B cell (primary cell): ENCODE results near the gene CEBPB. TPM values are rescaled to one million over a fixed set of nuclear protein-coding genes. Genes with fewer than 3 reads are reported as not detected.
A peak's percentile ranks its signal among the peaks of the same experiment; 100 is the strongest.

Source experiments
- ATAC-seq: fragments of 200-7000 bp; cut with Tn5 transposase; one replicate; pipeline ENCODE4 v1.10.0; 2021; ENCODE audit warnings: low read depth, mild to moderate bottlenecking, moderate number of reproducible peaks, moderate library complexity
- CTCF ChIA-PET: fragments of 350-600 bp; sonication (Branson Sonifier 250); formaldehyde crosslinking; loops from one replicate; lab custom pipeline; 2021; ENCODE audit warnings: antibody characterized with exemption, inconsistent platforms; lab: Charles Lee
- POLR2A ChIA-PET: fragments of 350-600 bp; sonication (Branson Sonifier 250); formaldehyde crosslinking; loops from one replicate; lab custom pipeline; 2021; ENCODE audit warnings: antibody characterized with exemption; lab: Charles Lee
- DNase-seq: peaks from one replicate; pipeline ENCODE4 v3.0.0; 2013
- H2AFZ ChIP-seq: 2 replicates; pipeline ENCODE4 v1.6.1; 2012; ENCODE audit warnings: mild to moderate bottlenecking, low read depth, low read length; ENCODE audit not compliant: insufficient read depth, poor library complexity, severe bottlenecking
- H3K27ac ChIP-seq, 2 donors: 1 replicate in 1 of 2; 2 replicates in 1 of 2; pipeline ENCODE4 v1.5.1; 2012 to 2013; ENCODE audit warnings: low read length in 2 of 2, mild to moderate bottlenecking in 2 of 2, moderate library complexity in 1 of 2
- H3K27me3 ChIP-seq, 4 experiments: fragments of 200-600 bp in 1 of 4; sonication (generic) in 1 of 4; replicated peaks in 1 of 4; 1 replicate in 2 of 4; 2 replicates in 2 of 4; pipeline versions ENCODE4 v1.6.1 to v1.7.0; 2013 to 2016; ENCODE audit warnings: low read length in 3 of 4, mild to moderate bottlenecking in 2 of 4, mixed read lengths in 1 of 4, moderate library complexity in 1 of 4; ENCODE audit not compliant: insufficient read depth in 4 of 4, control insufficient read depth in 3 of 4; ENCODE audit errors: control extremely low read depth in 1 of 4
- H3K36me3 ChIP-seq, 2 experiments: replicated peaks in 1 of 2; 1 replicate in 1 of 2; 2 replicates in 1 of 2; pipeline versions ENCODE4 v1.6.1 to v1.7.1; 2013; ENCODE audit warnings: low read length in 1 of 2; ENCODE audit not compliant: insufficient read depth in 2 of 2, control insufficient read depth in 1 of 2; ENCODE audit errors: control extremely low read depth in 1 of 2, extremely low read depth in 1 of 2
- H3K4me1 ChIP-seq, 2 donors: fragments of 200-600 bp in 1 of 2; sonication (generic) in 1 of 2; 1 replicate in 1 of 2; 2 replicates in 1 of 2; pipeline versions ENCODE4 v1.5.1 to v1.6.1; 2013 to 2017; ENCODE audit warnings: low read length in 2 of 2; ENCODE audit not compliant: control insufficient read depth in 2 of 2, insufficient read depth in 2 of 2
- H3K4me2 ChIP-seq: replicated peaks from 2 replicates; pipeline ENCODE3; 2012; ENCODE audit warnings: mild to moderate bottlenecking, low read depth, low read length; ENCODE audit not compliant: poor library complexity, severe bottlenecking
- H3K4me3 ChIP-seq, 5 experiments: fragments of 200-600 bp in 1 of 5; sonication (generic) in 1 of 5; 1 replicate in 3 of 5; 2 replicates in 2 of 5; pipeline versions ENCODE4 v1.5.1 to v1.7.0; 2011 to 2016; ENCODE audit warnings: low read length in 4 of 5, mild to moderate bottlenecking in 4 of 5, low read depth in 2 of 5, control low read depth in 1 of 5, moderate library complexity in 1 of 5; ENCODE audit not compliant: insufficient read depth in 1 of 5; ENCODE audit errors: control extremely low read depth in 1 of 5, extremely low read depth in 1 of 5
- H3K79me2 ChIP-seq: fragments of 200-600 bp; sonication (generic); one replicate; pipeline ENCODE4 v1.6.0; 2016; ENCODE audit warnings: low read length; ENCODE audit not compliant: control insufficient read depth, insufficient read depth
- H3K9ac ChIP-seq: fragments of 200-600 bp; sonication (generic); 2 replicates; pipeline ENCODE4 v1.6.1; 2017; ENCODE audit warnings: mild to moderate bottlenecking, low read length, moderate library complexity
- H3K9me3 ChIP-seq, 3 donors: one replicate each; pipeline versions ENCODE4 v1.6.1 to v1.7.1; 2013; ENCODE audit warnings: low read length in 2 of 3; ENCODE audit not compliant: control insufficient read depth in 2 of 3, insufficient read depth in 1 of 3; ENCODE audit errors: control extremely low read depth in 1 of 3
- H4K20me1 ChIP-seq: 2 replicates; pipeline ENCODE4 v1.6.0; 2012; ENCODE audit warnings: mild to moderate bottlenecking, low read length; ENCODE audit not compliant: insufficient read depth, control insufficient read depth, poor library complexity, severe bottlenecking
- H3K27ac Mint-ChIP-seq: one replicate; pipeline ENCODE4 v1.8.0; 2021; ENCODE audit warnings: mixed read lengths
- H3K27me3 Mint-ChIP-seq: one replicate; pipeline ENCODE4 v1.8.0; 2021; ENCODE audit warnings: mixed read lengths
- H3K4me1 Mint-ChIP-seq: one replicate; pipeline ENCODE4 v1.8.0; 2021; ENCODE audit warnings: mixed read lengths
- H3K4me3 Mint-ChIP-seq: one replicate; pipeline ENCODE4 v1.8.0; 2021; ENCODE audit warnings: mixed read lengths
- H3K9me3 Mint-ChIP-seq: one replicate; pipeline ENCODE4 v1.8.0; 2022; ENCODE audit warnings: mixed read lengths; ENCODE audit not compliant: insufficient read depth
- EZH2 ChIP-seq: IDR thresholded peaks from 2 replicates; pipeline ENCODE4 v1.6.1; 2012; ENCODE audit warnings: borderline replicate concordance, low read depth, mild to moderate bottlenecking, moderate library complexity, low read length; ENCODE audit not compliant: insufficient read depth, poor library complexity, severe bottlenecking
- whole genome bisulfite sequencing: methylation state at CpG from one replicate; pipeline ENCODE4 v1.1.5; 2013; ENCODE audit warnings: missing lambda C conversion rate; ENCODE audit not compliant: insufficient coverage; 5-methylcytosine and 5-hydroxymethylcytosine counted together
- intact Hi-C: fragments of 100-400 bp; cut with micrococcal nuclease; formaldehyde crosslinking; loops from one replicate; pipeline ENCODE4 v1.10.0; 2022
- polyA plus RNA-seq: library from polyadenylated mRNA; depleted of rRNA; stranded (reverse); fragments of >200 nt; gene quantifications from 2 replicates; pipeline ENCODE4 v1.2.3, GENCODE V29; 2012
- total RNA-seq, 2 donors: library from RNA; stranded (reverse); fragments of 120-200 nt in 1 of 2; gene quantifications; 1 replicate in 1 of 2; 2 replicates in 1 of 2; pipeline versions ENCODE4 v1.2.3 to v1.2.4, GENCODE V29; 2013 to 2022
- TF ChIP-seq, protein P1 (sequence below): fragments of 200-600 bp; IDR thresholded peaks from one replicate; pipeline ENCODE4 v1.8.0; 2022; ENCODE audit warnings: antibody characterized with exemption, mild to moderate bottlenecking

The CEBPB gene
- total and polyA plus RNA-seq, 2 donors (not counting 1 experiment from before 2014, with no cell fraction given): 25.8 to 28.7 TPM

DNA sequence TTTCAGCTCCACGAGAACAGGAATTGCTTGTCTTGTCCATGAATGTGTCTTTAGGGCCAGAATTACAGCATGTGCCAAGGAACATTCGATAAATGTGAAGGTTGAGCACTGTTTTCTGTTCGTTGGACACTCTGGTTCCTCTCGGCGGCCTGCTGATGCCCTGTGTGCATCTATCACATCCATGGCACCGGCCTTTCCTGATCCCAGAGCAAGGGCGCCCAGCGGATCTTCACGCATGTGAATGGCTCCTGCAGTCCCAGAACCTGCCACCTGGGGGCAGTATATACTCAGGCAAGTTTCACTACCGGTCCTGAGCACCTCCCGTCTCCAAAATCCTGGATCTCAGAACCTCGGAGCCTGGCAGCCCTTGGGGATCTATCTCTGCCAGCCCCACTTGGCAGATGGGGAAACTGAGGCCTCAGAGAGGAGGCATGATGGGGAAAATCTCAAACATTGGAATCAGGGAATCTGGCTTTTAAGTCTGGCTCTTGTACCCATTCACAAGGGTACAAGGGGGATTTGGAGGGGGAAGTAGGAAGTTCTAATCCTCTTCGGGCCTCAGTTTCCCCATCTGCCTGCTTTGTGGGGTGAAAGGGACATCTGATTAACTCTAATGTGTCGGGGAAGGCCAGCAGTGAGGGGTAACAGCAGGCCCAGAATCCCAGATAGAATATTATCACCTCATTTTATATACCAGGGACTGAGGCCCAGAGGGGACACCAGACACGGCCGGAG lies 4.3 kb upstream of the CEBPB start:
- no peak overlapping the region for H3K4me3 Mint-ChIP-seq
- peaks cover 0 to 2% (median 0%) of the 10 kb centered on the region in 3 donors for H3K9me3 ChIP-seq
- peaks cover 0 to 10% (median 4%) of the 10 kb centered on the region in 4 experiments for H3K27me3 ChIP-seq
- 22% methylated on average over 12 of the region's 16 CpGs for WGBS
- H3K9me3 Mint-ChIP-seq: no peaks in the 10 kb centered on the region
- peaks cover 3% of the 10 kb centered on the region for H3K4me1 Mint-ChIP-seq
- ChIA-PET CTCF (interaction anchor here (0.6 to 7.6 kb wide), 21 partner anchors 7 to 564 kb away, joined by 3 to 95 read pairs (median 4); no protein-coding TSS in a partner anchor), POLR2A (no interaction called here)
- intact Hi-C loops: loop anchor here (1.0 kb wide), 4 partner anchors 274 to 450 kb away; no protein-coding TSS in a partner anchor
- no peak for ATAC-seq
- no peaks in the 10 kb centered on the region for H3K79me2 ChIP-seq
- H3K4me1 ChIP-seq: peaks cover 0 to 8% of the 10 kb centered on the region in 2 donors
- peaks cover 23% of the 10 kb centered on the region for H3K27me3 Mint-ChIP-seq
- TF ChIP-seq EZH2: no peak
- TF ChIP-seq, protein P1, sequence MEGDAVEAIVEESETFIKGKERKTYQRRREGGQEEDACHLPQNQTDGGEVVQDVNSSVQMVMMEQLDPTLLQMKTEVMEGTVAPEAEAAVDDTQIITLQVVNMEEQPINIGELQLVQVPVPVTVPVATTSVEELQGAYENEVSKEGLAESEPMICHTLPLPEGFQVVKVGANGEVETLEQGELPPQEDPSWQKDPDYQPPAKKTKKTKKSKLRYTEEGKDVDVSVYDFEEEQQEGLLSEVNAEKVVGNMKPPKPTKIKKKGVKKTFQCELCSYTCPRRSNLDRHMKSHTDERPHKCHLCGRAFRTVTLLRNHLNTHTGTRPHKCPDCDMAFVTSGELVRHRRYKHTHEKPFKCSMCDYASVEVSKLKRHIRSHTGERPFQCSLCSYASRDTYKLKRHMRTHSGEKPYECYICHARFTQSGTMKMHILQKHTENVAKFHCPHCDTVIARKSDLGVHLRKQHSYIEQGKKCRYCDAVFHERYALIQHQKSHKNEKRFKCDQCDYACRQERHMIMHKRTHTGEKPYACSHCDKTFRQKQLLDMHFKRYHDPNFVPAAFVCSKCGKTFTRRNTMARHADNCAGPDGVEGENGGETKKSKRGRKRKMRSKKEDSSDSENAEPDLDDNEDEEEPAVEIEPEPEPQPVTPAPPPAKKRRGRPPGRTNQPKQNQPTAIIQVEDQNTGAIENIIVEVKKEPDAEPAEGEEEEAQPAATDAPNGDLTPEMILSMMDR: peak; percentile 98
- no peak overlapping the region for H3K4me3 ChIP-seq
- H2AFZ ChIP-seq: no peak overlapping the region
- no peak overlapping the region for H3K9ac ChIP-seq
- no peak overlapping the region for H3K27ac Mint-ChIP-seq
- H3K27ac ChIP-seq: no peak overlapping the region
- peak overlapping the region; percentile 12 for H3K4me2 ChIP-seq
- no peaks in the 10 kb centered on the region for H3K36me3 ChIP-seq
- H4K20me1 ChIP-seq: no peaks in the 10 kb centered on the region
- peak; percentile 86 for DNase-seq

DNA sequence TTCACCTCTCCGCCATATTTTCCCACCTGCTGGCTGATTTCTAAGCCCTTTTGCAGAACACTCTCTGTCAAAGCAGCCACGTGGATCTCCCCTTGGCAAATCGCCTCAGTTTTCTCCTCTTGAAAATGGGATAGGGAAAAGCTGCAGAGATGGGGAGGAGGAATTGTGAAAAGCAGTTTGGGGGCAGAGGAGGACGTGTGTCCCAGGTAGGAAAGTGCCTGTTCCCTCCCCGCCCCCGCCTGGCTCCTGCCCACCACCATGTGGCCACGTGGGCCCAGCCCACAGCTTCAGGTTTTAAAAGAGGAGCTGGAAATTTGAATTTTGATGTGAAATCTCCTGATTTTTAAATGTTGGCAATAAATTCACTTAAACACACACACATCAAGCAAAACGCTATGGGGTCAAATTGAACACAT lies 3.6 kb upstream of the CEBPB start:
- H3K27ac Mint-ChIP-seq: no peak overlapping the region
- H3K27me3 Mint-ChIP-seq: peaks cover 23% of the 10 kb centered on the region
- WGBS: 90% methylated on average over 2 of the region's 8 CpGs
- TF ChIP-seq, protein P1: no peak
- TF ChIP-seq EZH2: no peak
- ChIA-PET POLR2A (interaction anchor here (0.7 kb wide), 1 partner anchor 395 kb away, joined by 3 read pairs; no protein-coding TSS in a partner anchor), CTCF (interaction anchor here (0.6 to 7.6 kb wide), 15 partner anchors 8 to 604 kb away, joined by 3 to 95 read pairs (median 6); no protein-coding TSS in a partner anchor)
- H3K4me3 ChIP-seq: no peak overlapping the region
- no peak overlapping the region for H3K4me2 ChIP-seq
- H3K36me3 ChIP-seq: no peaks in the 10 kb centered on the region
- intact Hi-C loops: loop anchor here (1.0 kb wide), 4 partner anchors 273 to 449 kb away; no protein-coding TSS in a partner anchor
- peak; percentile 23 for DNase-seq
- peaks cover 0 to 8% of the 10 kb centered on the region in 2 donors for H3K4me1 ChIP-seq
- H4K20me1 ChIP-seq: no peaks in the 10 kb centered on the region
- no peak for ATAC-seq
- peaks cover 3% of the 10 kb centered on the region for H3K4me1 Mint-ChIP-seq
- no peaks in the 10 kb centered on the region for H3K79me2 ChIP-seq
- peaks cover 0 to 10% (median 4%) of the 10 kb centered on the region in 4 experiments for H3K27me3 ChIP-seq
- no peak overlapping the region for H2AFZ ChIP-seq
- H3K4me3 Mint-ChIP-seq: no peak overlapping the region
- H3K9me3 Mint-ChIP-seq: no peaks in the 10 kb centered on the region
- H3K9ac ChIP-seq: no peak overlapping the region
- H3K9me3 ChIP-seq: peaks cover 0 to 2% (median 0%) of the 10 kb centered on the region in 3 donors
- H3K27ac ChIP-seq: no peak overlapping the region
